GM23338 (cell line): ENCODE measurements around the gene SLC30A10. TPM values are rescaled to one million over a fixed set of nuclear protein-coding genes. Genes with fewer than 3 reads are reported as not detected.

ENCODE experiments used
- ATAC-seq: fragments of 200-7000 bp; cut with Tn5 transposase; 3 replicates; pipeline ENCODE4 v1.9.1; 2020
- DNase-seq: peaks from one replicate; pipeline ENCODE4 v3.0.0-alpha.2; 2015; ENCODE audit warnings: low spot score
- H2AFZ ChIP-seq: fragments of 200-600 bp; sonication (generic); 2 replicates; pipeline ENCODE4 v1.8.0; 2016; ENCODE audit warnings: antibody characterized with exemption, mild to moderate bottlenecking, moderate library complexity
- H3F3A ChIP-seq: fragments of 200-600 bp; sonication (generic); replicated peaks from 2 replicates; pipeline ENCODE4 v1.8.0; 2017; ENCODE audit warnings: antibody characterized with exemption, mixed run types, low read depth
- H3K27ac ChIP-seq: fragments of 200-600 bp; sonication (generic); 2 replicates; pipeline ENCODE4 v1.6.1; 2016; ENCODE audit warnings: low read depth
- H3K27me3 ChIP-seq: fragments of 200-600 bp; sonication (generic); 2 replicates; pipeline ENCODE4 v1.8.0; 2016; ENCODE audit warnings: mild to moderate bottlenecking, mixed run types, moderate library complexity; ENCODE audit not compliant: insufficient read depth
- H3K36me3 ChIP-seq: fragments of 200-600 bp; sonication (generic); 2 replicates; pipeline ENCODE4 v1.8.0; 2016; ENCODE audit warnings: mild to moderate bottlenecking; ENCODE audit not compliant: insufficient read depth
- H3K4me1 ChIP-seq: fragments of 200-600 bp; sonication (generic); 2 replicates; pipeline ENCODE4 v1.8.0; 2016; ENCODE audit warnings: mild to moderate bottlenecking, moderate library complexity; ENCODE audit not compliant: insufficient read depth
- H3K4me2 ChIP-seq: fragments of 200-600 bp; sonication (generic); 2 replicates; pipeline ENCODE4 v1.7.1; 2017; ENCODE audit warnings: mixed run types
- H3K4me3 ChIP-seq: fragments of 200-600 bp; sonication (generic); 2 replicates; pipeline ENCODE4 v1.6.1; 2016; ENCODE audit warnings: mixed run types
- H3K79me2 ChIP-seq: fragments of 200-600 bp; sonication (generic); replicated peaks from 2 replicates; pipeline ENCODE4 v1.8.0; 2017; ENCODE audit warnings: mild to moderate bottlenecking; ENCODE audit not compliant: insufficient read depth
- H3K9me2 ChIP-seq: fragments of 200-600 bp; sonication (generic); 2 replicates; pipeline ENCODE4 v1.8.0; 2017; ENCODE audit not compliant: insufficient read depth
- H4K20me1 ChIP-seq: fragments of 200-600 bp; sonication (generic); replicated peaks from 2 replicates; pipeline ENCODE4 v1.8.0; 2017; ENCODE audit warnings: mild to moderate bottlenecking; ENCODE audit not compliant: insufficient read depth
- H3K27ac Mint-ChIP-seq: 2 replicates; pipeline ENCODE4 v1.8.0; 2020; ENCODE audit warnings: inconsistent platforms, mild to moderate bottlenecking, moderate library complexity, mixed read lengths
- H3K27me3 Mint-ChIP-seq: 3 replicates; pipeline ENCODE4 v1.8.0; 2022; ENCODE audit warnings: low read depth, mild to moderate bottlenecking, moderate library complexity, mixed read lengths, inconsistent platforms; ENCODE audit not compliant: insufficient read depth, poor library complexity
- H3K36me3 Mint-ChIP-seq: 3 replicates; pipeline ENCODE4 v1.8.0; 2021; ENCODE audit warnings: low read depth, mild to moderate bottlenecking, inconsistent platforms, moderate library complexity, mixed read lengths
- H3K4me1 Mint-ChIP-seq: 3 replicates; pipeline ENCODE4 v1.8.0; 2020; ENCODE audit warnings: mild to moderate bottlenecking, inconsistent platforms, mixed read lengths
- H3K4me3 Mint-ChIP-seq: 3 replicates; pipeline ENCODE4 v1.8.0; 2021; ENCODE audit warnings: moderate library complexity, mild to moderate bottlenecking, inconsistent platforms, mixed read lengths
- H3K9me3 Mint-ChIP-seq: 3 replicates; pipeline ENCODE4 v1.8.0; 2020; ENCODE audit warnings: moderate library complexity, mild to moderate bottlenecking, inconsistent platforms, mixed read lengths
- CREB1 ChIP-seq: fragments of 250-450 bp; sonication (Bioruptor Pico); IDR thresholded peaks from 2 replicates; pipeline ENCODE4 v1.5.0; 2020; ENCODE audit warnings: low read depth, mild to moderate bottlenecking, moderate library complexity
- EZH2 ChIP-seq: fragments of 200-600 bp; sonication (generic); IDR thresholded peaks from one replicate; pipeline ENCODE4 v1.8.0; 2017; ENCODE audit warnings: antibody characterized with exemption, mild to moderate bottlenecking, low read depth; ENCODE audit not compliant: unreplicated experiment
- EZH2phosphoT487 ChIP-seq: fragments of 200-600 bp; sonication (generic); IDR thresholded peaks from one replicate; pipeline ENCODE4 v1.8.1; 2018; ENCODE audit warnings: antibody characterized with exemption; ENCODE audit not compliant: unreplicated experiment
- JUNB ChIP-seq: IDR thresholded peaks from one replicate; pipeline ENCODE4 v1.6.1; 2016; ENCODE audit warnings: antibody characterized with exemption; ENCODE audit not compliant: unreplicated experiment
- NANOG ChIP-seq: IDR thresholded peaks from 2 replicates; pipeline ENCODE4 v1.6.1; 2016; ENCODE audit warnings: antibody characterized with exemption, borderline replicate concordance
- POLR2AphosphoS5 ChIP-seq: IDR thresholded peaks from 2 replicates; pipeline ENCODE4 v1.6.1; 2016; ENCODE audit warnings: antibody characterized with exemption, low read depth
- STAT1 ChIP-seq: IDR thresholded peaks from one replicate; pipeline ENCODE4 v1.6.1; 2016; ENCODE audit warnings: antibody characterized with exemption; ENCODE audit not compliant: unreplicated experiment
- ZNF114 ChIP-seq: fragments of 250-450 bp; sonication (Bioruptor Pico); IDR thresholded peaks from 2 replicates; pipeline ENCODE4 v1.5.0; 2020; ENCODE audit warnings: mild to moderate bottlenecking, moderate library complexity
- ZNF331 ChIP-seq: fragments of 250-450 bp; sonication (Bioruptor Pico); IDR thresholded peaks from 2 replicates; pipeline ENCODE4 v1.5.0; 2020; ENCODE audit warnings: low read depth, mild to moderate bottlenecking, moderate library complexity
- polyA plus RNA-seq: library from polyadenylated mRNA; unstranded; fragments of >200 nt; fragmentation: Nextera tagmentation; extraction: Ambion mirVana; gene quantifications from 2 replicates; pipeline ENCODE4 v1.2.1, GENCODE V29; 2016
- total RNA-seq: library from RNA; depleted of rRNA; stranded (reverse); fragments of >200 nt; shearing (Covaris generic); gene quantifications from 2 replicates; pipeline ENCODE4 v1.2.3, GENCODE V29; 2014
- TF ChIP-seq, protein P1 (sequence below): IDR thresholded peaks from one replicate; pipeline ENCODE4 v1.6.1; 2018; ENCODE audit warnings: antibody characterized with exemption; ENCODE audit not compliant: unreplicated experiment
- TF ChIP-seq, protein P2 (sequence below): fragments of 250-450 bp; sonication (Bioruptor Pico); IDR thresholded peaks from 2 replicates; pipeline ENCODE4 v1.5.0; 2020; ENCODE audit warnings: mild to moderate bottlenecking, moderate library complexity
- TF ChIP-seq, protein P3 (sequence below): IDR thresholded peaks from 2 replicates; pipeline ENCODE4 v1.6.1; 2016; ENCODE audit warnings: antibody characterized with exemption
- TF ChIP-seq, protein P4 (sequence below), 2 experiments: fragments of 200-600 bp in 1 of 2; sonication (generic) in 1 of 2; conservative IDR thresholded peaks; 2 replicates each; pipeline versions ENCODE4 v1.5.1 to v1.6.1; 2016 to 2017; ENCODE audit warnings: antibody characterized with exemption in 2 of 2, low read depth in 2 of 2, mild to moderate bottlenecking in 2 of 2, moderate library complexity in 1 of 2

SLC30A10 gene
- total and polyA plus RNA-seq, 2 experiments from 2014 or later = 0.47 to 1.1 TPM

DNA sequence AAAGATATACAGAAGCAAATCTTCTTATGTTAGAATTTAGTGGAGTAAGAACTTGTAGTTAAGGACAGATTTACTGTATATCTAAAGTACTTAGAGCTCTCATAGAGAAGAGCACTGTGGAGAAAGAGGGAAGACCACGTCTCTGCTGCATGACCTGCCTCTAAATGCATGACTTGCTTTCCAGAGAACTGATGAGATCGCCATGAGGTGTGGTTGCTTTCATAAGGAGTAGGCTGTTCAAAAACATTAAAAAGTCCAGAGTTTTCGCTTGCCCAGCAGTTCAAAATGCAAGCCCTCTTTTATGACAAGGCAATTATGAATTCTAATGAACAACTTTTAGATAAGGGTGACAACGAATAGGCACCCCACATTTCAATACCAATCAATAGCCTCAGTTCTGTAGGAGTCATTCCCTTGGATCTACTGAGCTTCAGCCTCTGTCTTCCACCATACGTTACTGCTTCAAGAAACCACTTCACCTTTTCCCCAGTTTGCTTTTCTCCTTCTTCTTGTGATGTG is 24.9 kb downstream of the SLC30A10 start:
- Mint-ChIP-seq H3K36me3 (no peaks in the 10 kb centered on the region), H3K4me1 (peaks cover 13% of the 10 kb centered on the region), H3K27ac (no peak overlapping the region), H3K9me3 (no peaks in the 10 kb centered on the region), H3K4me3 (no peak overlapping the region), H3K27me3 (peaks cover 1% of the 10 kb centered on the region)
- peak overlapping the region; percentile 28; the same call in 1 of the 2 replicates for H2AFZ ChIP-seq
- no peaks in the 10 kb centered on the region for H3K27me3 ChIP-seq
- H3K4me2 ChIP-seq = no peak overlapping the region
- DNase-seq (no peak), ATAC-seq (no peak)
- H3K27ac ChIP-seq = no peak overlapping the region
- H3K4me1 ChIP-seq = no peaks in the 10 kb centered on the region
- no peaks in the 10 kb centered on the region for H4K20me1 ChIP-seq
- no peaks in the 10 kb centered on the region for H3F3A ChIP-seq
- H3K79me2 ChIP-seq = no peaks in the 10 kb centered on the region
- H3K4me3 ChIP-seq = no peak overlapping the region
- H3K9me2 ChIP-seq = peaks cover 6% of the 10 kb centered on the region; the same call in 1 of the 2 replicates
- TF ChIP-seq ZNF114 (CRISPR knock-in tag) = no peak
- TF ChIP-seq STAT1 = no peak
- TF ChIP-seq, protein P1, sequence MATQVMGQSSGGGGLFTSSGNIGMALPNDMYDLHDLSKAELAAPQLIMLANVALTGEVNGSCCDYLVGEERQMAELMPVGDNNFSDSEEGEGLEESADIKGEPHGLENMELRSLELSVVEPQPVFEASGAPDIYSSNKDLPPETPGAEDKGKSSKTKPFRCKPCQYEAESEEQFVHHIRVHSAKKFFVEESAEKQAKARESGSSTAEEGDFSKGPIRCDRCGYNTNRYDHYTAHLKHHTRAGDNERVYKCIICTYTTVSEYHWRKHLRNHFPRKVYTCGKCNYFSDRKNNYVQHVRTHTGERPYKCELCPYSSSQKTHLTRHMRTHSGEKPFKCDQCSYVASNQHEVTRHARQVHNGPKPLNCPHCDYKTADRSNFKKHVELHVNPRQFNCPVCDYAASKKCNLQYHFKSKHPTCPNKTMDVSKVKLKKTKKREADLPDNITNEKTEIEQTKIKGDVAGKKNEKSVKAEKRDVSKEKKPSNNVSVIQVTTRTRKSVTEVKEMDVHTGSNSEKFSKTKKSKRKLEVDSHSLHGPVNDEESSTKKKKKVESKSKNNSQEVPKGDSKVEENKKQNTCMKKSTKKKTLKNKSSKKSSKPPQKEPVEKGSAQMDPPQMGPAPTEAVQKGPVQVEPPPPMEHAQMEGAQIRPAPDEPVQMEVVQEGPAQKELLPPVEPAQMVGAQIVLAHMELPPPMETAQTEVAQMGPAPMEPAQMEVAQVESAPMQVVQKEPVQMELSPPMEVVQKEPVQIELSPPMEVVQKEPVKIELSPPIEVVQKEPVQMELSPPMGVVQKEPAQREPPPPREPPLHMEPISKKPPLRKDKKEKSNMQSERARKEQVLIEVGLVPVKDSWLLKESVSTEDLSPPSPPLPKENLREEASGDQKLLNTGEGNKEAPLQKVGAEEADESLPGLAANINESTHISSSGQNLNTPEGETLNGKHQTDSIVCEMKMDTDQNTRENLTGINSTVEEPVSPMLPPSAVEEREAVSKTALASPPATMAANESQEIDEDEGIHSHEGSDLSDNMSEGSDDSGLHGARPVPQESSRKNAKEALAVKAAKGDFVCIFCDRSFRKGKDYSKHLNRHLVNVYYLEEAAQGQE = no peak
- TF ChIP-seq CREB1 = no peak
- TF ChIP-seq, protein P2, sequence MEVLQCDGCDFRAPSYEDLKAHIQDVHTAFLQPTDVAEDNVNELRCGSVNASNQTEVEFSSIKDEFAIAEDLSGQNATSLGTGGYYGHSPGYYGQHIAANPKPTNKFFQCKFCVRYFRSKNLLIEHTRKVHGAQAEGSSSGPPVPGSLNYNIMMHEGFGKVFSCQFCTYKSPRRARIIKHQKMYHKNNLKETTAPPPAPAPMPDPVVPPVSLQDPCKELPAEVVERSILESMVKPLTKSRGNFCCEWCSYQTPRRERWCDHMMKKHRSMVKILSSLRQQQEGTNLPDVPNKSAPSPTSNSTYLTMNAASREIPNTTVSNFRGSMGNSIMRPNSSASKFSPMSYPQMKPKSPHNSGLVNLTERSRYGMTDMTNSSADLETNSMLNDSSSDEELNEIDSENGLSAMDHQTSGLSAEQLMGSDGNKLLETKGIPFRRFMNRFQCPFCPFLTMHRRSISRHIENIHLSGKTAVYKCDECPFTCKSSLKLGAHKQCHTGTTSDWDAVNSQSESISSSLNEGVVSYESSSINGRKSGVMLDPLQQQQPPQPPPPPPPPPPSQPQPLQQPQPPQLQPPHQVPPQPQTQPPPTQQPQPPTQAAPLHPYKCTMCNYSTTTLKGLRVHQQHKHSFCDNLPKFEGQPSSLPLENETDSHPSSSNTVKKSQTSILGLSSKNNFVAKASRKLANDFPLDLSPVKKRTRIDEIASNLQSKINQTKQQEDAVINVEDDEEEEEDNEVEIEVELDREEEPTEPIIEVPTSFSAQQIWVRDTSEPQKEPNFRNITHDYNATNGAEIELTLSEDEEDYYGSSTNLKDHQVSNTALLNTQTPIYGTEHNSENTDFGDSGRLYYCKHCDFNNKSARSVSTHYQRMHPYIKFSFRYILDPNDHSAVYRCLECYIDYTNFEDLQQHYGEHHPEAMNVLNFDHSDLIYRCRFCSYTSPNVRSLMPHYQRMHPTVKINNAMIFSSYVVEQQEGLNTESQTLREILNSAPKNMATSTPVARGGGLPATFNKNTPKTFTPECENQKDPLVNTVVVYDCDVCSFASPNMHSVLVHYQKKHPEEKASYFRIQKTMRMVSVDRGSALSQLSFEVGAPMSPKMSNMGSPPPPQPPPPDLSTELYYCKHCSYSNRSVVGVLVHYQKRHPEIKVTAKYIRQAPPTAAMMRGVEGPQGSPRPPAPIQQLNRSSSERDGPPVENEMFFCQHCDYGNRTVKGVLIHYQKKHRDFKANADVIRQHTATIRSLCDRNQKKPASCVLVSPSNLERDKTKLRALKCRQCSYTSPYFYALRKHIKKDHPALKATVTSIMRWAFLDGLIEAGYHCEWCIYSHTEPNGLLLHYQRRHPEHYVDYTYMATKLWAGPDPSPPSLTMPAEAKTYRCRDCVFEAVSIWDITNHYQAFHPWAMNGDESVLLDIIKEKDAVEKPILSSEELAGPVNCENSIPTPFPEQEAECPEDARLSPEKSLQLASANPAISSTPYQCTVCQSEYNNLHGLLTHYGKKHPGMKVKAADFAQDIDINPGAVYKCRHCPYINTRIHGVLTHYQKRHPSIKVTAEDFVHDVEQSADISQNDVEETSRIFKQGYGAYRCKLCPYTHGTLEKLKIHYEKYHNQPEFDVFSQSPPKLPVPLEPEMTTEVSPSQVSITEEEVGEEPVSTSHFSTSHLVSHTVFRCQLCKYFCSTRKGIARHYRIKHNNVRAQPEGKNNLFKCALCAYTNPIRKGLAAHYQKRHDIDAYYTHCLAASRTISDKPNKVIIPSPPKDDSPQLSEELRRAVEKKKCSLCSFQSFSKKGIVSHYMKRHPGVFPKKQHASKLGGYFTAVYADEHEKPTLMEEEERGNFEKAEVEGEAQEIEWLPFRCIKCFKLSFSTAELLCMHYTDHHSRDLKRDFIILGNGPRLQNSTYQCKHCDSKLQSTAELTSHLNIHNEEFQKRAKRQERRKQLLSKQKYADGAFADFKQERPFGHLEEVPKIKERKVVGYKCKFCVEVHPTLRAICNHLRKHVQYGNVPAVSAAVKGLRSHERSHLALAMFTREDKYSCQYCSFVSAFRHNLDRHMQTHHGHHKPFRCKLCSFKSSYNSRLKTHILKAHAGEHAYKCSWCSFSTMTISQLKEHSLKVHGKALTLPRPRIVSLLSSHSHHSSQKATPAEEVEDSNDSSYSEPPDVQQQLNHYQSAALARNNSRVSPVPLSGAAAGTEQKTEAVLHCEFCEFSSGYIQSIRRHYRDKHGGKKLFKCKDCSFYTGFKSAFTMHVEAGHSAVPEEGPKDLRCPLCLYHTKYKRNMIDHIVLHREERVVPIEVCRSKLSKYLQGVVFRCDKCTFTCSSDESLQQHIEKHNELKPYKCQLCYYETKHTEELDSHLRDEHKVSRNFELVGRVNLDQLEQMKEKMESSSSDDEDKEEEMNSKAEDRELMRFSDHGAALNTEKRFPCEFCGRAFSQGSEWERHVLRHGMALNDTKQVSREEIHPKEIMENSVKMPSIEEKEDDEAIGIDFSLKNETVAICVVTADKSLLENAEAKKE (CRISPR knock-in tag) = no peak
- no peak for TF ChIP-seq EZH2phosphoT487
- TF ChIP-seq JUNB = no peak
- no peak for TF ChIP-seq EZH2
- no peak for TF ChIP-seq POLR2AphosphoS5
- TF ChIP-seq, protein P3, sequence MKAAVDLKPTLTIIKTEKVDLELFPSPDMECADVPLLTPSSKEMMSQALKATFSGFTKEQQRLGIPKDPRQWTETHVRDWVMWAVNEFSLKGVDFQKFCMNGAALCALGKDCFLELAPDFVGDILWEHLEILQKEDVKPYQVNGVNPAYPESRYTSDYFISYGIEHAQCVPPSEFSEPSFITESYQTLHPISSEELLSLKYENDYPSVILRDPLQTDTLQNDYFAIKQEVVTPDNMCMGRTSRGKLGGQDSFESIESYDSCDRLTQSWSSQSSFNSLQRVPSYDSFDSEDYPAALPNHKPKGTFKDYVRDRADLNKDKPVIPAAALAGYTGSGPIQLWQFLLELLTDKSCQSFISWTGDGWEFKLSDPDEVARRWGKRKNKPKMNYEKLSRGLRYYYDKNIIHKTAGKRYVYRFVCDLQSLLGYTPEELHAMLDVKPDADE = no peak
- TF ChIP-seq ZNF331 (CRISPR knock-in tag) = no peak
- no peak for TF ChIP-seq NANOG
- TF ChIP-seq, protein P4, sequence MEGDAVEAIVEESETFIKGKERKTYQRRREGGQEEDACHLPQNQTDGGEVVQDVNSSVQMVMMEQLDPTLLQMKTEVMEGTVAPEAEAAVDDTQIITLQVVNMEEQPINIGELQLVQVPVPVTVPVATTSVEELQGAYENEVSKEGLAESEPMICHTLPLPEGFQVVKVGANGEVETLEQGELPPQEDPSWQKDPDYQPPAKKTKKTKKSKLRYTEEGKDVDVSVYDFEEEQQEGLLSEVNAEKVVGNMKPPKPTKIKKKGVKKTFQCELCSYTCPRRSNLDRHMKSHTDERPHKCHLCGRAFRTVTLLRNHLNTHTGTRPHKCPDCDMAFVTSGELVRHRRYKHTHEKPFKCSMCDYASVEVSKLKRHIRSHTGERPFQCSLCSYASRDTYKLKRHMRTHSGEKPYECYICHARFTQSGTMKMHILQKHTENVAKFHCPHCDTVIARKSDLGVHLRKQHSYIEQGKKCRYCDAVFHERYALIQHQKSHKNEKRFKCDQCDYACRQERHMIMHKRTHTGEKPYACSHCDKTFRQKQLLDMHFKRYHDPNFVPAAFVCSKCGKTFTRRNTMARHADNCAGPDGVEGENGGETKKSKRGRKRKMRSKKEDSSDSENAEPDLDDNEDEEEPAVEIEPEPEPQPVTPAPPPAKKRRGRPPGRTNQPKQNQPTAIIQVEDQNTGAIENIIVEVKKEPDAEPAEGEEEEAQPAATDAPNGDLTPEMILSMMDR (conservative IDR thresholded peaks at IDR 0.05; ENCODE audit: low read depth in 2 of 2) = no peak
- H3K36me3 ChIP-seq = no peaks in the 10 kb centered on the region
